ENCODE data around the gene SLCO6A1.
"Not testable (repeated sequence)": the region's sequence is repeated elsewhere in the genome, so short reads cannot be mapped to it uniquely, and the experiment has no call there.

SLCO6A1 gene

DNA sequence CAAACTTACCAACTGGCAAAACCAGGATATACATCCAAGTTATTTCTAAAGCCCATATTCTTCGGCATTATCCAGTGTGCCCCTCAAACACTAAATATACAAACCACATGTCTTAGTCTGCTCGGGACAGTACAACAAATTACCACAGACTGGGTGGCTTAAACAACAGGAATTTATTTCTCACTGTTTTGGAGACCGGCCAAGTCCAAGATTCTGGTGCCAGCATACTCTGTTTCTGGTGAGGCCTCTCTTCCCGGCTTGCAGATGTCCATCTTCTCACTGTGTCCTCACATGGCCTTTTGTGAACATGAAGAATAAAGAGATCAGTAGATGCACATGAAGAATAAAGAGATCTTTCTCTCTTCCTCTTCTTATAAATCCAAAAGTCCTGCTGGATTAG lies 12.9 kb upstream of the SLCO6A1 start:
- H3K9ac ChIP-seq (ENCODE audit: low read length): no peak overlapping the region
- no peaks in the 10 kb centered on the region for H3K79me2 ChIP-seq (ENCODE audit: insufficient read depth, low read length)
- TF ChIP-seq EZH2phosphoT487 (conservative IDR thresholded peaks at IDR 0.05; ENCODE audit: low read length): no peak
- TF ChIP-seq, protein P1, sequence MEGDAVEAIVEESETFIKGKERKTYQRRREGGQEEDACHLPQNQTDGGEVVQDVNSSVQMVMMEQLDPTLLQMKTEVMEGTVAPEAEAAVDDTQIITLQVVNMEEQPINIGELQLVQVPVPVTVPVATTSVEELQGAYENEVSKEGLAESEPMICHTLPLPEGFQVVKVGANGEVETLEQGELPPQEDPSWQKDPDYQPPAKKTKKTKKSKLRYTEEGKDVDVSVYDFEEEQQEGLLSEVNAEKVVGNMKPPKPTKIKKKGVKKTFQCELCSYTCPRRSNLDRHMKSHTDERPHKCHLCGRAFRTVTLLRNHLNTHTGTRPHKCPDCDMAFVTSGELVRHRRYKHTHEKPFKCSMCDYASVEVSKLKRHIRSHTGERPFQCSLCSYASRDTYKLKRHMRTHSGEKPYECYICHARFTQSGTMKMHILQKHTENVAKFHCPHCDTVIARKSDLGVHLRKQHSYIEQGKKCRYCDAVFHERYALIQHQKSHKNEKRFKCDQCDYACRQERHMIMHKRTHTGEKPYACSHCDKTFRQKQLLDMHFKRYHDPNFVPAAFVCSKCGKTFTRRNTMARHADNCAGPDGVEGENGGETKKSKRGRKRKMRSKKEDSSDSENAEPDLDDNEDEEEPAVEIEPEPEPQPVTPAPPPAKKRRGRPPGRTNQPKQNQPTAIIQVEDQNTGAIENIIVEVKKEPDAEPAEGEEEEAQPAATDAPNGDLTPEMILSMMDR (IDR thresholded peaks at IDR 0.05; ENCODE audit: insufficient read depth, low read length, poor library complexity, severe bottlenecking): no peak

GRCh38 chr5:102491261-102491914 lies 7.4 kb downstream of the SLCO6A1 start:
- H3K9ac ChIP-seq (ENCODE audit: low read length); H3K79me2 ChIP-seq (ENCODE audit: insufficient read depth, low read length); H3K9me2 ChIP-seq (replicated peaks; ENCODE audit: insufficient read depth, low read length); H3K4me3 ChIP-seq (ENCODE audit: insufficient read depth, low read length, poor library complexity, severe bottlenecking); H3K27me3 ChIP-seq (ENCODE audit: low read length); H3K27ac ChIP-seq (ENCODE audit: low read depth, low read length); H3K36me3 ChIP-seq (ENCODE audit: low read length); H3F3A ChIP-seq (ENCODE audit: insufficient read depth); H3K4me2 ChIP-seq (ENCODE audit: low read depth, low read length, poor library complexity, severe bottlenecking); H4K20me1 ChIP-seq (ENCODE audit: low read depth, low read length); H2AFZ ChIP-seq (ENCODE audit: low read depth, low read length, severe bottlenecking); H3K9me3 ChIP-seq (ENCODE audit: insufficient read depth, low read length): not testable (repeated sequence)

More for the DNA sequence above, 12.9 kb upstream of the SLCO6A1 start:
- Histone ChIP-seq H3K27ac (ENCODE audit: low read depth, low read length) (no peak overlapping the region), H3K36me3 (ENCODE audit: low read length) (no peaks in the 10 kb centered on the region), H3K4me3 (ENCODE audit: insufficient read depth, low read length, poor library complexity, severe bottlenecking) (no peak overlapping the region), H2AFZ (ENCODE audit: low read depth, low read length, severe bottlenecking) (no peak overlapping the region), H3K9me2 (replicated peaks; ENCODE audit: insufficient read depth, low read length) (no peaks in the 10 kb centered on the region), H3K27me3 (ENCODE audit: low read length) (no peaks in the 10 kb centered on the region), H4K20me1 (ENCODE audit: low read depth, low read length) (no peaks in the 10 kb centered on the region), H3F3A (ENCODE audit: insufficient read depth) (no peaks in the 10 kb centered on the region), H3K9me3 (ENCODE audit: insufficient read depth, low read length) (no peaks in the 10 kb centered on the region), H3K4me2 (ENCODE audit: low read depth, low read length, poor library complexity, severe bottlenecking) (no peak overlapping the region)

DNA sequence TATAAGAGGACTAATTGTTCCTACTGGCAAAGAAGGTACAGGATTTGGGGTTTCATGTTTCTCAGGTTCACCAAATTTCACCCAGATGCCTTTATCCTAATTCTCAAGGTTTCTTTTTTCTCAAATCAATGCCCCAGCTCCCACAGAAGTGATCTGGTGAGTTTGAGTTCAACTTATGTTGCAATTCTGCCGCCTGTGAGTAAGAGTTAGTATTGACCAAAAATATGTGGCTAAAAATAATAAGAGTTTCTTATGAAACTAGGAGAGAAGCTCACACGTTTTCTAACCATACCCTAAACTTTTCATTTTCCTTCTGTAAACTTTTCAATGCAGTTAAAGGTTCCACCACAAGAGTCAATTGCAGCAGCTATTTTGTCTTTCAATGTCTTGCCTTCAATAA lies 15.1 kb downstream of the SLCO6A1 start:
- no peaks in the 10 kb centered on the region for H3K27me3 ChIP-seq (ENCODE audit: low read length)
- no peak overlapping the region for H3K4me3 ChIP-seq (ENCODE audit: insufficient read depth, low read length, poor library complexity, severe bottlenecking)
- H3K36me3 ChIP-seq (ENCODE audit: low read length): no peaks in the 10 kb centered on the region
- H3K27ac ChIP-seq (ENCODE audit: low read depth, low read length): no peak overlapping the region
- no peaks in the 10 kb centered on the region for H4K20me1 ChIP-seq (ENCODE audit: low read depth, low read length)
- H3F3A ChIP-seq (ENCODE audit: insufficient read depth): no peaks in the 10 kb centered on the region
- no peak overlapping the region for H2AFZ ChIP-seq (ENCODE audit: low read depth, low read length, severe bottlenecking)
- no peaks in the 10 kb centered on the region for H3K9me2 ChIP-seq (replicated peaks; ENCODE audit: insufficient read depth, low read length)
- TF ChIP-seq EZH2phosphoT487 (conservative IDR thresholded peaks at IDR 0.05; ENCODE audit: low read length): no peak
- H3K9ac ChIP-seq (ENCODE audit: low read length): no peak overlapping the region
- H3K79me2 ChIP-seq (ENCODE audit: insufficient read depth, low read length): no peaks in the 10 kb centered on the region
- no peaks in the 10 kb centered on the region for H3K9me3 ChIP-seq (ENCODE audit: insufficient read depth, low read length)
- no peak overlapping the region for H3K4me2 ChIP-seq (ENCODE audit: low read depth, low read length, poor library complexity, severe bottlenecking)

GRCh38 chr5:102481054-102481715 lies 17.6 kb downstream of the SLCO6A1 start:
- no peaks in the 10 kb centered on the region for H3K9me2 ChIP-seq (replicated peaks; ENCODE audit: insufficient read depth, low read length)
- H3K4me3 ChIP-seq (ENCODE audit: insufficient read depth, low read length, poor library complexity, severe bottlenecking): no peak overlapping the region
- H4K20me1 ChIP-seq (ENCODE audit: low read depth, low read length): no peaks in the 10 kb centered on the region
- no peak overlapping the region for H3K9ac ChIP-seq (ENCODE audit: low read length)
- no peaks in the 10 kb centered on the region for H3K79me2 ChIP-seq (ENCODE audit: insufficient read depth, low read length)
- no peak overlapping the region for H3K4me2 ChIP-seq (ENCODE audit: low read depth, low read length, poor library complexity, severe bottlenecking)
- H3K9me3 ChIP-seq (ENCODE audit: insufficient read depth, low read length): no peaks in the 10 kb centered on the region
- no peaks in the 10 kb centered on the region for H3K36me3 ChIP-seq (ENCODE audit: low read length)
- TF ChIP-seq EZH2phosphoT487 (conservative IDR thresholded peaks at IDR 0.05; ENCODE audit: low read length): no peak
- TF ChIP-seq, protein P1 (IDR thresholded peaks at IDR 0.05; ENCODE audit: insufficient read depth, low read length, poor library complexity, severe bottlenecking): no peak
- H3F3A ChIP-seq (ENCODE audit: insufficient read depth): no peaks in the 10 kb centered on the region
- H3K27me3 ChIP-seq (ENCODE audit: low read length): no peaks in the 10 kb centered on the region
- H2AFZ ChIP-seq (ENCODE audit: low read depth, low read length, severe bottlenecking): no peak overlapping the region
- no peak overlapping the region for H3K27ac ChIP-seq (ENCODE audit: low read depth, low read length)

All from SU-DHL-6 (cell line).